HG03558 (cell line): Measurements from ENCODE around the gene MCAM.

Experiments
- ATAC-seq: cut with Tn5 transposase; IDR thresholded peaks from one replicate; pipeline ENCODE4 v1.9.1; 2021; ENCODE audit warnings: moderate number of reproducible peaks; ENCODE audit not compliant: unreplicated experiment; ENCODE audit errors: extremely low read depth

Gene MCAM

GRCh38 chr11:119334174-119334930, 17.4 kb upstream of the MCAM start, which contains the start of gene RNF26:
RNF26 (plus strand) TSS chr11:119334527; CDS start chr11:119335123, 596 bp downstream.
- ATAC-seq, result peak; percentile 84

- no peak for ATAC-seq
These were observed 15.3 kb upstream of the MCAM start for GRCh38 chr11:119332111-119332765.

- ATAC-seq, result no peak
These were observed 13.3 kb upstream of the MCAM start for GRCh38 chr11:119330237-119330636.

GRCh38 chr11:119329320-119329719, 12.4 kb upstream of the MCAM start:
- no peak for ATAC-seq

GRCh38 chr11:119324189-119324588, 7.3 kb upstream of the MCAM start:
- ATAC-seq, result no peak

GRCh38 chr11:119323532-119324033, 6.7 kb upstream of the MCAM start:
- no peak for ATAC-seq

GRCh38 chr11:119322921-119323531, 6.1 kb upstream of the MCAM start:
- no peak for ATAC-seq

- no peak for ATAC-seq
These were observed 5.4 kb upstream of the MCAM start for GRCh38 chr11:119322360-119322739.

- no peak for ATAC-seq
These were observed 4.0 kb upstream of the MCAM start for GRCh38 chr11:119320776-119321524.

- ATAC-seq, result no peak
These were observed 3.4 kb upstream of the MCAM start for GRCh38 chr11:119320240-119320775.

- ATAC-seq, result no peak
These were observed 2.8 kb upstream of the MCAM start for GRCh38 chr11:119319700-119320239.

GRCh38 chr11:119319136-119319699, 2.3 kb upstream of the MCAM start:
- ATAC-seq, result no peak

- no peak for ATAC-seq
These were observed 1.6 kb upstream of the MCAM start for GRCh38 chr11:119318240-119319135.

GRCh38 chr11:119317592-119318239, 786 bp upstream of the MCAM start:
- no peak for ATAC-seq

GRCh38 chr11:119316016-119316728, 758 bp downstream of the MCAM start:
- no peak for ATAC-seq

- ATAC-seq, result no peak
These were observed 1.6 kb downstream of the MCAM start for GRCh38 chr11:119315131-119316015.

- no peak for ATAC-seq
These were observed 2.2 kb downstream of the MCAM start for GRCh38 chr11:119314726-119315125.
